Stimulated activated CD4-positive, alpha-beta T cell treated with anti-CD3 and anti-CD28 coated beads, Interleukin-4, amount 100 ng/mL, for 1 hour (primary cell): ENCODE data around the gene CHSY1.

Source experiments
- DNase-seq: peaks from one replicate; pipeline ENCODE4 v3.0.0-alpha.2; 2020

The CHSY1 gene

GRCh38 chr15:101148881-101149664, 102.8 kb downstream of the CHSY1 start:
- no peak for DNase-seq

GRCh38 chr15:101148166-101148880, 103.5 kb downstream of the CHSY1 start:
- no peak for DNase-seq

GRCh38 chr15:101147181-101147580, 104.7 kb downstream of the CHSY1 start:
- DNase-seq = no peak

GRCh38 chr15:101146118-101146702, 105.6 kb downstream of the CHSY1 start:
- DNase-seq = no peak

- DNase-seq = no peak
Observed at GRCh38 chr15:101145362-101145761, 106.5 kb downstream of the CHSY1 start.

- no peak for DNase-seq
Observed at GRCh38 chr15:101143321-101143720, 108.5 kb downstream of the CHSY1 start.

GRCh38 chr15:101142711-101143110, 109.1 kb downstream of the CHSY1 start:
- no peak for DNase-seq

- no peak for DNase-seq
Observed at GRCh38 chr15:101141926-101142527, 109.8 kb downstream of the CHSY1 start.

- no peak for DNase-seq
Observed at GRCh38 chr15:101140697-101141065, 111.2 kb downstream of the CHSY1 start.

- DNase-seq = no peak
Observed at GRCh38 chr15:101139986-101140696, 111.7 kb downstream of the CHSY1 start.

- no peak for DNase-seq
Observed at GRCh38 chr15:101138913-101139880, 112.7 kb downstream of the CHSY1 start.

- DNase-seq = no peak
Observed at GRCh38 chr15:101138086-101138660, 113.7 kb downstream of the CHSY1 start.

GRCh38 chr15:101137312-101137940, 114.4 kb downstream of the CHSY1 start:
- peak; percentile 11 for DNase-seq

GRCh38 chr15:101136381-101137268, 115.2 kb downstream of the CHSY1 start:
- no peak for DNase-seq

GRCh38 chr15:101135532-101136166, 116.2 kb downstream of the CHSY1 start:
- DNase-seq = no peak

- no peak for DNase-seq
Observed at GRCh38 chr15:101134780-101135179, 117.1 kb downstream of the CHSY1 start.

- DNase-seq = no peak
Observed at GRCh38 chr15:101133751-101134261, 118.0 kb downstream of the CHSY1 start.

GRCh38 chr15:101133181-101133460, 118.7 kb downstream of the CHSY1 start:
- DNase-seq = no peak
